ENCODE data around the gene ARMH2.
A peak's percentile ranks its signal among the peaks of the same experiment; 100 is the strongest.
"Not testable (repeated sequence)": the region's sequence is repeated elsewhere in the genome, so short reads cannot be mapped to it uniquely, and the experiment has no call there.

ARMH2 gene

DNA sequence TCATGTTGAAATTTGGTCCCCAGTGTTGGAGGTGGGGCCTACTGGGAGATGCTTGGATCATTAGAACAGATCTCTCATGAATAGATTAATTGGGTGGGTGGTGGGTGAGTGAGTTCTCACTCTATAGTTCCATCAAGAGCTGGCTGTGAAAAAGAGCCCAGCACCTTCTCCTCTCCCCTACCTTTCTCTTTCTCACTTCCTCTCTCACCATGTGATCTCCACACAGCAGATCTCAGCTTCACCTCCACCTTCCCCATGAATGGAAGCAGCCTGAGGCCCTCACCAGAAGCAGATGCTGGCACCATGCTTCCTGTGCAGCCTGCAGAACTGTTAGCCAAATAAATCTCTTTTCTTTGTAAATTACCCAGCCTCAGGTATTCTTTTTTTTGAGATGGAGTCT is 36.9 kb downstream of the ARMH2 start:
- no peak for DNase-seq

DNA sequence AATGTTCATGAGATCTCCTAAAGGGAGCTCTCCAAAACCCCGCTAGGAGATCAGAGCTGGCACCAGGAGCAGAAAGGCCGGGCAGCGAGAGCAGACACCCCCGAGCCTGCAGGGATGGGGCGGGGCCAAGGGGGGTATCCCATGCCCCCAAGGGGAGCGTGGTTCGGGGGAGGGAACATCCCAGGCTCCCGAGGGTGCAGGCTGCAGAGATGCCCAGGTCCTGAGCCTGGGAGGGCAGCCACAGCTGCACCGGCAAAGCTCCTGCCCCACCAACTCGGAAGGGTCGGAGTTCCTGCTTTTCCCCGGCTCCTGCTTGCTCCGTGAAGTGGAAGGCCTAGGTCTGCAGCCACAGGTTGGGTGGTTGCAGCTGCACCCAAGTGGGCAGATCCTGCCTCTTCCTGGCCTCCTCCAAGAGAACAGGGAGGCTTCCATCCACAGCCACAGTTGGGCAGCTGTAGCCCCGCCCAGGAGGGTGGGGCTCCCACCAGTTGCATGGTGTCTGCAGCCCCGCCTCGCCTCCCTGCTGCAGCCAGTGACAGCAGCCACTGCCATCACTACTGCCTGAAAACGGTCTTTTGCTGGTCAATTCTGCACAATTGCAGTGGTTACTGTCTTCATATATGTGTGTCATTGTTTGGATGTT is 37.4 kb downstream of the ARMH2 start:
- peak; percentile 65 for DNase-seq

DNA sequence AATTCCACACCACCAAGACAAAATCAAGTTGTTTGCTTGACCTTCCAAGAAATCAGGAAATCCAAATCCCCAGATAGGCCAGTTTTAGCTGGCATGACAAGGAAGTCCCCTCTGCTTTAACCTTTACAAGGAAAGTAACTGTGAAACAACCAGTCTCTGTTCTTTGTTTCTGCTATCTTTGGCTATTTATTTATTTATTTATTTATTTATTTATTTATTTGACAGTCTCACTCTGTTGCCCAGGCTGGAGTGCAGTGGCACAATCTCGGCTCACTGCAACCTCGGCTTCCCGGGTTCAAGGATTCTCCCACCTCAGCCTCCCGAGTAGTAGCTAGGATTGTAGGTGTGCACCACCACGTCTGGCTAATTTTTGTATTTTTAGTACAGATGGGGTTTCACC is 38.5 kb downstream of the ARMH2 start:
- no peak for DNase-seq

DNA sequence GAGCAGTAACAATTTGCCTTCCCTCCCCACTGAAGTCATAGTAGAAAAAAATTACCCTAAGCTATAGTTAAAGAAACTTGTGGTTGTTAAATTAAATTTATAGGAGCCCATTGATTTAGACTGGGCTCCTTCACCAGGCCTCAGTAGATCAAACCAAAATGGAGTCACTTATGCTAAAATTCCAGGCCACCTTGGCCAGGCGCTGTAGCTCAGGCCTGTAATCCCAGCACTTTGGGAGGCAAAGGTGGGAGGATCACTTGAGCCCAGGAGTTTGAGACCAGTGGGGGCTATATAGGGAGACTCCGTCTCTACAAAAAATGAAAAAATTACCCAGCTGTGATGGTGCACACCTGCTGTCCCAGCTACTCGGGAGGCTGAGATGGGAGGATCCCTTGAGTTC is 39.0 kb downstream of the ARMH2 start:
- DNase-seq, result no peak

DNA sequence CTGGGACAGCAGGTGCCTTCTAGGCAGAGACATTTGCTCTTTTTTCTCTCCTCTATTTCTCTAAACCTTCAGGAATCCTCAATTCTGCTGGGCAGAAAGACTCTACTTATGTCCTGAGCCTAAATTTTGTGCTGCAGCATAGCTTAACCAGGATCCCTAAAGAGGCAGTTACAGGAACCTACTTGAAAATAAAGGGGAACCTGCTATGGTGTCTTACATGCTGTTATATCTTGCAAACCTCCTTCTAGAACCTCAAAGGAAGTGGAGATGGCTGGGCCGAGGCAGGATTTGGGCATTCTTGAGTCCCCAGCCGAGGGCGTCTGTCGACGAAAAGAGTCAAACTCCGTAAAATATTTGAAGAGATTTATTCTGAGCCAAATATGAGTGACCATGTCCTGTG is 41.1 kb downstream of the ARMH2 start:
- peak; percentile 31 for DNase-seq

DNA sequence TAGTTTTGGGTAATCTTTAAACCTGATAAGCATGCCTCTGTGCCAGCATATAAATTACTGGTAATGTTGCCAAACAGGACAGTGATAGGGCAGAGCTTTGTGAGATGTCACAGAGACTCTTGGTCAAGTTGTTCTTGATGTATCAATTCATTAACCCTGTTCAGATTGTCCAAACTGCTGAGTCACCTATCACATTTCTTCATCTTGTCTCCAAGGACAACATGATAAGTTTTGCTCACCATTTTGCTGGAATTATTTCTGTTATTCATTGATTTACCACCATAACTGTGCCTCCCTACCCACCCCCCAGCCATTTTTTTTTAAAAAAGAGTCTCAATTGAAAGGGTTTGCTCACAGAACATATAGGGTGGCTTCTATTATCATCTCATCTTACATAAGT is 43.4 kb downstream of the ARMH2 start:
- DNase-seq, result peak; percentile 61

DNA sequence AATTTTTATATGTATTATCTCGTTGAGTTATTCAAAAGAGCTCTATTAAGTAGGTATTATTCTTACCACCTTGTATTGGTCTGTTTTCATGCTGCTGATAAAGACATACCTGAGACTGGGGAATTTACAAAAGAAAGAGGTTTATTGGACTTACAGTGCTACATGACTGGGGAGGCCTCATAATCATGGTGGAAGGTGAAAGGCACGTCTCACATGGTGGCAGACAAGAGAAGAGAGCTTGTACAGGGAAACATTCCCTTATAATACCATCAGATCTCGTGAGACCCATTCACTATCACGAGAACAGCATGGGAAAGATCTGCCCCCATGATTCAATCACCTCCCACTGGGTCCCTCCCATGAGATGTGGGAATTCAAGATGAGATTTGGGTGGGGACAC is 44.3 kb downstream of the ARMH2 start:
- not testable (repeated sequence) for DNase-seq

DNA sequence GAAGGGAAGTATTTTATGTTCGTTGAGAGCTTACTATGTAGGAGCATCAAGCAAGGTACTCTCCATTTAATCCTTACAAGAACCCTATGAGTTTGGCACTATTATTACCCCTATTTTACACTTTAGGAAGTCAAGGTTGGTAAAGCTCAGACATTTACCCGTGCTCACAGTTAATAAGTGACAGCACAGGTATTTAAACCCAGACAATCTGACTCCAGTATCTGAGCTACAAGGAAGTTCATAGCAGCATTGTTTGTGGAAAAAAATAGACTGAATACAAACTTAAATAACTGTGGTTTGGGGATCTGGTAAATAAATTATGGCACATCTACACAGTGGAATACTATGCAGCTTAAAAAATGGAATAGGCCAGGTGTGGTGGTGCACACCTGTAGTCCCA is 45.2 kb downstream of the ARMH2 start:
- DNase-seq, result no peak

DNA sequence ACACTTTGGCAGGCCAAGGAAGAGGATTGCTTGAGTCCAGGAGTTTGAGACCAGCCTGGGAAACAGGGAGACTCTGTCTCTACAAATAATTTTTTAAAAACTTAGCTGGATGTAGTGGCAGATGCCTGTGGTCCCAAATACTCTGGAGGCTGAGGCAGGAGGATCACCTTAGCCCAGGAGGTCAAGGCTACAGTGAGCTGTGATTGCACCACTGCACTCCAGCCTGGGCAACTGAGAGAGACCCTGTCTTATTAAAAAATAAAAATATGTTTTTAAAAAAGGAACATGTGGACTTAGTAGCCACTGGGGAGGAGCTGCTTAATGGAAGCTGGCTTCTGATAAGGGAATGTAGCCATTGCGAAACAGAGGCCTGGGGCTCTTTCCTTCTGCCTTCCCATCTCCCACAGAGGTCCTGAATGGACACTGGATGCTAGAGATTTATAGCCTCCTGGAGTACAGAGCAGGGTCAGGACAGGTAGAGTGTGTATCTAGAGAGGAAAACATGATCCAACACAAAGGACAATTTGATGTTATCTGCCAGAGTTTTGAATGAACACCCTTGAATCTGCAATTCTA is 45.7 kb downstream of the ARMH2 start:
- DNase-seq, result no peak

DNA sequence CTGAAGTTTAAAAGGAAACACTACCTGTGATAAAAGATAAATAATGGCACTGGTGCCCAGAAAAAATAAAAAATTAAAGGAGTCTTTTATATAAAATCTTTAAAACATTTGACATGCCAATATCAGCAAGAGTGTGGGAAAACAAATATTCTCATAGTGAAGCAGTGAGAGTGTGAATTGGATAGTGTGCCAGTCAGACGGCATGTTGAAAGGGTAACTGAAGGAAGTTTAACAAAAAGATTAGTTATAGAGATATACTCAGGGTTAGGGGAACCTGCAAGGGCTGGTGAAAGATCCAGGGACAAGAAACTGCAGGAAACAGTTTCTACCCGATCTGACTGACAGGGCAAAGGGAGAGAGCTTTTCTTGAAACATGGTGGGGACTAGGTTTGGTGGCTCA is 46.2 kb downstream of the ARMH2 start:
- no peak for DNase-seq

DNA sequence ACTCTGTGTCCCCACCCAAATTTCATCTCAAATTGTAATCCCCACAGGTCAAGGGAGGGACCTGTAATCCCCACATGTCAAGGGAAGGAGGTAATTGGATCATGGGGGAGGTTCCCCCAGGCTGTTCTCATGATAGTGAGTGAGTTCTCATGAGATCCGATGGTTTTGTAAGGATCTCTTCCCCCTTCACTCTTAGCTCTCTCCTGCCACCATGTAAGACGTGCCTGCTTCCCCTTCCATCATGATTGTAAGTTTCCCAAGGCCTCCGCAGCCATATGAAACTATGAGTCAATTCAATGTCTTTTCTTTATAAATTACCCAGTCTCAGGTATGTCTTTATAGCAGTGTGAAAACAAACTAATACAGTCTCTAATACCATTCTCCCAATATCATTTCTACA is 47.8 kb downstream of the ARMH2 start:
- DNase-seq, result not testable (repeated sequence)

DNA sequence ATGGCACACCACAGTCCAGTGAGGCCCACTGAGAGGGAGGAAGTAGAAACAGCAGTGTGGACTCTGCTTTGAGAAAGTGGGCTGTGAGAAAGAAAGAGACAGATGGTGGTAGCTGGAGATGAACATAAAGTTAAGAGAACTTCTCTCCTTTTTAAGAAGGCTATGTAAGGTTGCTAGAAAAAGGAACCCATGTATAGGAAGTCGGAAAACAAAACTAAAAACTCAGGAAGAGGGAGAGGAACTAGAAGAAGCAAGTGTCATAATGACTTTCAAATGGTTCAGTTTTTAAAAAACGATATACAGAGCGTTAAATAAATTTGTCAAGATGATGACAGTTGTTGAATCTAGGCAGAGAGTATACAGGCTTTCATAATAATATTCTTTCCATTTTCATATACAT is 49.4 kb downstream of the ARMH2 start:
- DNase-seq, result no peak
